Fibroblast of villous mesenchyme (primary cell): Measurements from ENCODE around the gene IRF3. TPM values are rescaled to one million over a fixed set of nuclear protein-coding genes. Genes with fewer than 3 reads are reported as not detected.

ENCODE experiments used
- DNase-seq: peaks from one replicate; pipeline ENCODE4 v3.0.0-alpha.2; 2010; ENCODE audit warnings: low read depth
- H3K4me3 ChIP-seq: 2 replicates; pipeline ENCODE4 v1.5.1; 2011; ENCODE audit warnings: low read depth, mild to moderate bottlenecking, low read length
- CTCF ChIP-seq: IDR thresholded peaks from 2 replicates; pipeline ENCODE4 v1.5.1; 2012; ENCODE audit warnings: low read depth, mild to moderate bottlenecking, low read length; ENCODE audit not compliant: insufficient read depth
- total RNA-seq: library from RNA; depleted of rRNA; stranded (reverse); fragments of >200 nt; gene quantifications from 2 replicates; pipeline ENCODE4 v1.2.3, GENCODE V29; 2012

IRF3 gene
- total RNA-seq, 1 donor = 66.5 TPM

DNA sequence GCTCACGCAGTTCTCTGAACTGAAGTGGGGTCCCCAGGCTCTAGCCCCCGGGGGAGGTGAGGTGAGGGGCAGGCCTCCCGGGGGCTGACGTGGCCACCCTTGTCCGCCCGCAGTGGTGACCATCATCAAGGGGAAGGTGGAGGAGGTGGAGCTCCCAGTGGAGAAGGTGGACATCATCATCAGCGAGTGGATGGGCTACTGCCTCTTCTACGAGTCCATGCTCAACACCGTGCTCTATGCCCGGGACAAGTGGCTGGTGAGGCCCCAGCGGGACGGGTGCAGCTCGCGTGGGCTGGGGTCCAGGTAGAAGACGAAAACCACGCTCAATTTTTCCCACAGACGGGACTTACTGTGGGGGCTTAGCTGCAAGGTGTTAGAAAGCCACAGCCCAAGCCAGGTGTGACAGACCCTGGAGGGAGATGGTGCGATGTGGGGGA, 18.2 kb upstream of the IRF3 start:
- no peak overlapping the region for H3K4me3 ChIP-seq
- no peak for DNase-seq
- TF ChIP-seq CTCF = no peak

DNA sequence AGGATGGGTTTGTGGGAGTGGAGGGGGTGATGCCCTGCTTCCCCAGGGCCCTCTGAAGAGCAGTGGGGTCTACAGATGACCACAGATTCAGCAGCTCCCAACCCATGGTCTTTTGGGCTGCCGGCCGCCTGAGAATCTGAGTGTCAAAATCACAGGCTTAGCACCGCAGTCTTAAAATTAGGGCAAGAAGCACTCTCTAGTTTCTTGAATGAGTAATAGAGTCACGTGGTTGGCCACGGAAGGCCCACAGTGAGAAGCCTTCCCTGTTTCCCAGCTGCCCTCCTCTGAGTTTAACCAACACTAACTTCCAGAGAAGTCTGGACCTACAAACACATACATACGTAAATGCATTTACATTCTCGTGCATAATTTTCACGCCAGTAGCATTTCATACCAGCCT, 16.6 kb upstream of the IRF3 start:
- no peak overlapping the region for H3K4me3 ChIP-seq
- peak; percentile 14 for DNase-seq
- no peak for TF ChIP-seq CTCF

DNA sequence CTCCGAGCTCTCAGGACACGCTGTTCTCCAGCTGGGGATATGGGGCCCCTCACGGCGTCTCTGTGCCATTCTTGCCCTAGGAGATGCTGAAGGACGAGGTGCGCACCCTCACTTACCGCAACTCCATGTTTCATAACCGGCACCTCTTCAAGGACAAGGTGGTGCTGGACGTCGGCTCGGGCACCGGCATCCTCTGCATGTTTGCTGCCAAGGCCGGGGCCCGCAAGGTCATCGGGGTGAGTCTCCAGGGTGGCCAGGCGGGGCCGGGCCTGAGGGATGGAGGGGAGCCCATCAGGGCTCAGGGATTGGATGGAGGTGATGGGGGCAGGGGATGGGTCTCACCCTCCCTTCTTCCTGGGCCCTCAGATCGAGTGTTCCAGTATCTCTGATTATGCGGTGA, 16.2 kb upstream of the IRF3 start:
- TF ChIP-seq CTCF = no peak
- no peak for DNase-seq
- no peak overlapping the region for H3K4me3 ChIP-seq

GRCh38 chr19:49680421-49681351, 15.0 kb upstream of the IRF3 start:
- peak overlapping the region; percentile 30 for H3K4me3 ChIP-seq
- peak; percentile 99 for TF ChIP-seq CTCF
- peak; percentile 84 for DNase-seq

- DNase-seq = no peak
- TF ChIP-seq CTCF = no peak
- H3K4me3 ChIP-seq = no peak overlapping the region
These were observed 14.2 kb upstream of the IRF3 start for GRCh38 chr19:49679771-49680413.

GRCh38 chr19:49678985-49679770, 13.5 kb upstream of the IRF3 start:
- TF ChIP-seq CTCF = no peak
- no peak overlapping the region for H3K4me3 ChIP-seq
- no peak for DNase-seq
